GM18505 (cell line): ENCODE measurements around the gene TUT7.
"Not testable (repeated sequence)": the region's sequence is repeated elsewhere in the genome, so short reads cannot be mapped to it uniquely, and the experiment has no call there.

Experiments
- ATAC-seq: cut with Tn5 transposase; IDR thresholded peaks from one replicate; pipeline ENCODE4 v1.9.1; 2021; ENCODE audit not compliant: unreplicated experiment
- POLR2A ChIP-seq: IDR thresholded peaks from 4 replicates; pipeline ENCODE4 v1.6.1; 2011; ENCODE audit warnings: borderline replicate concordance; ENCODE audit not compliant: insufficient read depth, insufficient read length; ENCODE audit errors: extremely low read depth

TUT7 gene, protein sequence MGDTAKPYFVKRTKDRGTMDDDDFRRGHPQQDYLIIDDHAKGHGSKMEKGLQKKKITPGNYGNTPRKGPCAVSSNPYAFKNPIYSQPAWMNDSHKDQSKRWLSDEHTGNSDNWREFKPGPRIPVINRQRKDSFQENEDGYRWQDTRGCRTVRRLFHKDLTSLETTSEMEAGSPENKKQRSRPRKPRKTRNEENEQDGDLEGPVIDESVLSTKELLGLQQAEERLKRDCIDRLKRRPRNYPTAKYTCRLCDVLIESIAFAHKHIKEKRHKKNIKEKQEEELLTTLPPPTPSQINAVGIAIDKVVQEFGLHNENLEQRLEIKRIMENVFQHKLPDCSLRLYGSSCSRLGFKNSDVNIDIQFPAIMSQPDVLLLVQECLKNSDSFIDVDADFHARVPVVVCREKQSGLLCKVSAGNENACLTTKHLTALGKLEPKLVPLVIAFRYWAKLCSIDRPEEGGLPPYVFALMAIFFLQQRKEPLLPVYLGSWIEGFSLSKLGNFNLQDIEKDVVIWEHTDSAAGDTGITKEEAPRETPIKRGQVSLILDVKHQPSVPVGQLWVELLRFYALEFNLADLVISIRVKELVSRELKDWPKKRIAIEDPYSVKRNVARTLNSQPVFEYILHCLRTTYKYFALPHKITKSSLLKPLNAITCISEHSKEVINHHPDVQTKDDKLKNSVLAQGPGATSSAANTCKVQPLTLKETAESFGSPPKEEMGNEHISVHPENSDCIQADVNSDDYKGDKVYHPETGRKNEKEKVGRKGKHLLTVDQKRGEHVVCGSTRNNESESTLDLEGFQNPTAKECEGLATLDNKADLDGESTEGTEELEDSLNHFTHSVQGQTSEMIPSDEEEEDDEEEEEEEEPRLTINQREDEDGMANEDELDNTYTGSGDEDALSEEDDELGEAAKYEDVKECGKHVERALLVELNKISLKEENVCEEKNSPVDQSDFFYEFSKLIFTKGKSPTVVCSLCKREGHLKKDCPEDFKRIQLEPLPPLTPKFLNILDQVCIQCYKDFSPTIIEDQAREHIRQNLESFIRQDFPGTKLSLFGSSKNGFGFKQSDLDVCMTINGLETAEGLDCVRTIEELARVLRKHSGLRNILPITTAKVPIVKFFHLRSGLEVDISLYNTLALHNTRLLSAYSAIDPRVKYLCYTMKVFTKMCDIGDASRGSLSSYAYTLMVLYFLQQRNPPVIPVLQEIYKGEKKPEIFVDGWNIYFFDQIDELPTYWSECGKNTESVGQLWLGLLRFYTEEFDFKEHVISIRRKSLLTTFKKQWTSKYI (N-terminal part only)

DNA sequence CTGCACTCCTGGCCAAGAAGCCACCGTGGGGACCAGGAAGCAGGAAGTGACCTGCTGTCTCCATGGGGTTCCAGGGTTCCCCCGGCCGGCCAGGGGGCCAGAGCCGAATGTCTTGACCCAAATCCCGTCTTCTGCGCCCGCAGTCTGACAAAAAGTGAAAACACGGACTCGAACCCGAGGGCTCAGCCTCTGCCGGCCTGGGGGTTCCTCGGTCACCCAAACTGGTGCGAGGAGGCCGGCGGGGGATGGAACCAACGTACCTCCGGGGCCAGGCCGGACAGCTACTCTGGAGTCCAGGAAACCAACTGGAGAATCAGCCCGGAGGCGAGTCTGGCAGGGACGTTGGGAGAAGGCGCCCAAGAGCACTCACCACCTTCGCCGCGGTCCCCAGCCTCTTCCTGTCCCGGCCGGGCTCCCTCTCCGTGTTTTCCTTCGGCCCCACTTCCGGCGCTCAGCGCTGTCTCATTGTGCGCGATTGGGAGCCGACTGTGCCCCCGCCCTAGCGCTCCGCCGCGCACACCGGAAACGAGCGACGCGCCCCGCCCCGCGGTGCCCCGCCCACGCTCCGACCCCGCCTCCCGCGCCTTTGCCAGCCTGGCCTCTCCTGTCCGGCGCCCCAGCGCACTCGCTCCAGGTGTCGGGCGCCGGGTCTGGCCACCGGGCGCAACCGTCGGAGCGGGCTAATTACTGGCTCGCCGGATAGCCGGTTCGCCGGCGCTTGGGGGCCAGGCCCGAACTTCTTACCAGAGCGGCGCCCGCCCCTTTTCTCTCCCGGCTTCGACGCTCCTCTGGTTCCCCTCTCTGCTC, at the start of gene TUT7:
TSS of gene TUT7 (minus strand) at position 400 of the 807 bp plus-strand sequence. CDS start 1,211 bp downstream, outside the sequence.
- peak; percentile 86 for ATAC-seq
- peak; percentile 83 for TF ChIP-seq POLR2A

DNA sequence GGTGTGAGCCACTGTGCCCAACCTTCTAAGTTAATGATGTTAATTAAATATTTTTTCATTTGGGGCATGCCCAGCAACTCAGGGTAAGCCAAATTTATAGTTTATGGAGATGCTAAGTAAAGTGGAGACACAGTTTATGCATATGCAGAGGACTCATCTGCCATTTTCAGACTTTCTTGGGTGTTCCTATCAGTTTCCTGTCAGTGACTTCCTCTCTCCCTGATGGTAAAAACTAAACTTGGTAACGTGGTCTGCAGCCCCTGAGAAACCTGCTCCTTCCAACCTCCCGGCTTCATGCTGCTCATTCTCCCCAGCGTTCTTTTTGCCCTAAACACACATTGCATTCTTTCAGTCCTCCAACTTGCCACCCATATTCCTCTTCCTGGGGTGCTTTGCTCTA, 48.4 kb upstream of the TUT7 start:
- no peak for TF ChIP-seq POLR2A
- no peak for ATAC-seq

DNA sequence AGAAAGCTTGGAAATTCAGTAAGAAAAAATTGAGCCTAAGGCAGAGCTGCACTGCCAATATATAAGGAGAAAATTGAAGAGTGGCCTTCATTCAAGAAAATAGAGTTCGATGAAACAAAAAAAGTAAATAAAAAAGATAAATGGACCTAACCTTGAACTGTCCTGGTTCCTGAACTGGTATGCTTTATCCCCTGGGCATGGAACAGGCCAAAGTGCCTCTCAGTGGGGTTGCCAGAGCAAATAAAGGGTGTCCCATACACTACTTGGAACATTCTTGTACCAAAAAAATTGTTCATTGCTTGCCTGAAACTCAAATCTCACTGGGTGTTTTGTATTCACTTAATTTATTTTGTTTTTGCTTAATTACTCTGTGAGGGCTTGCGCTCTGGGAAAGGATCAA, 42.2 kb upstream of the TUT7 start:
- no peak for TF ChIP-seq POLR2A

DNA sequence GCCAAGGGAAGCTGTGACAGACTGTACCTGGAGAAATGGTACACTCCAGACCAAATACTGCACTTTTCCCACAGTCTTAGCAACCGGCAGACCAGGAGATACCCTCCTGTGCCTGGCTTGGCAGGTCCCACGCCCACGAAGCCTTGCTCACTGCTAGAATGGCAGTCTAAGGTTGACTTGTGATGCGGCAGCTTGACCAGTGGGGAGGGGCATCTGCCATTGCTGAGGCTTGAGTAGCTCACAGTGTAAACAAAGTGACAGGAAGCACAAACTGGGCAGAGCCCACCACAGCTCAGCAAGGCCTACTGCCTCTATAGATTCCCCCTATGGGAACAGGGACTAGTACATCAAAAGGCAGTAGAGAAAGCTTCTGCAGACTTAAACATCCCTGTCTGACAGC, 36.0 kb upstream of the TUT7 start:
- not testable (repeated sequence) for ATAC-seq

More for the DNA sequence above, 42.2 kb upstream of the TUT7 start:
- ATAC-seq: no peak

DNA sequence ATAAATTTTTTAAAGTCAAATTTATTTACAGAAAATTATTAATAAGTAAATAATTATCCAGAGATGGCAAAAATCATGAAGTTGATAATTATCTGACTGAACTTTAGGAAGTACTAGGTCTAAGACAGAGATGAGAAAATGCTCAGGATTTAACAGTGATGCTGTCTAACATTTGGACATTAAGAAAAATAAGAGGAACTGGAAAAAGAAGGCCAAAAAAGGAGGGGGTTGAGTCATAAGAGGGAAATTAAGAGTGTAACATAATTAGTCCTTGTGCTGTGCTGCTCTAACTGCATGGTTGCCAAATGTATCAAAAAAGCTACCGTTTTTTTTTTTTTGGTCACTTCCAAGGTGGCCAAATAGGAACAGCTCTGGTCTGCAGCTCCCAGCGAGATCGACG, 35.4 kb upstream of the TUT7 start:
- no peak for TF ChIP-seq POLR2A
- ATAC-seq: no peak

DNA sequence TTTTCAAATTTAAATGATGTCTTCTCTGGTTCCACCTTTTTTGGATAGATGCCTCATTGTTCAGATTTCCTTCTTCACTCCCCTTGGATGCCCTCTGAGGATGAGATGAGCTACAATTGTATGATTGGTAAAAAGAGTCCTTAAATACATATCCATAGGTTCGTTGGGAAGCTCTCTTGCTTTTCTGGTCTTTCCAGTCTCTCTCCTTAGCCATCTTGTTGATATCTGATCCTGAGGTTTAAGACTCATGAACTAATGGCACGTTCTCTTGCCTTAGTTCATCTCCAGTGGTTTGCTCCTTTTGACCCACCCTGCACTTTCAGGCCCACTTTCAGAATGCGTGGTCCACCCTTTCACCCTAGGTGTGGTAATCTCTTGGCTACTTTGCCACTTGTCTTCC, 33.2 kb upstream of the TUT7 start:
- no peak for ATAC-seq
- no peak for TF ChIP-seq POLR2A

DNA sequence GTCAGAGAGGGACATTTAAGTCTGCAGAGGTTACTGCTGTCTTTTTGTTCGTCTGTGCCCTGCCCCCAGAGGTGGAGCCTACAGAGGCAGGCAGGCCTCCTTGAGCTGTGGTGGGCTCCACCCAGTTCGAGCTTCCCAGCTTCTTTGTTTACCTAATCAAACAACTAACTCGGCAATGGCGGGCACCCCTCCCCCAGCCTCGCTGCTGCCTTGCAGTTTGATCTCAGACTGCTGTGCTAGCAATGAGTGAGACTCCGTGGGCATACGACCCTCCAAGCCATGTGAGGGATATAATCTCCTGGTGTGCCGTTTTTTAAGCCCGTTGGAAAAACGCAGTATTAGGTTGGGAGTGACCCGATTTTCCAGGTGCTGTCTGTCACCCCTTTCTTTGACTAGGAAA, 28.8 kb upstream of the TUT7 start:
- not testable (repeated sequence) for ATAC-seq

DNA sequence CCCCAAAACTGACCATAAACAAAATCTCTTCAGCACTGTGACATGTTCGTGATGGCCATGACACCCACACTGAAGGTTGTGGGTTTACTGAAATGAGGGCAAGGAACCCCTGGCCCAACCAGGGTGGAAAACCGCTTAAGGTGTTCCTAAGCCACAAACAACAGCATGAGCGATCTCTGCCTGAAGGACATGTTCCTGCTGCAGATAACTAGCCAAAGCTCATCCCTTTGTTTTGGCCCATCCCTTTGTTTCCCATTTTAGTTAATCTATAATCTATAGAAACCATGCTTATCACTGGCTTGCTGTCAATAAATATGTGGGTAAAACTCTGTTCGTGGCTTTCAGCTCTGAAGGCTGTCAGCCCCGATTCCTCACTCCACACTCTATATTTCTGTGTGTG, 21.8 kb upstream of the TUT7 start:
- ATAC-seq: no peak
- TF ChIP-seq POLR2A: no peak

DNA sequence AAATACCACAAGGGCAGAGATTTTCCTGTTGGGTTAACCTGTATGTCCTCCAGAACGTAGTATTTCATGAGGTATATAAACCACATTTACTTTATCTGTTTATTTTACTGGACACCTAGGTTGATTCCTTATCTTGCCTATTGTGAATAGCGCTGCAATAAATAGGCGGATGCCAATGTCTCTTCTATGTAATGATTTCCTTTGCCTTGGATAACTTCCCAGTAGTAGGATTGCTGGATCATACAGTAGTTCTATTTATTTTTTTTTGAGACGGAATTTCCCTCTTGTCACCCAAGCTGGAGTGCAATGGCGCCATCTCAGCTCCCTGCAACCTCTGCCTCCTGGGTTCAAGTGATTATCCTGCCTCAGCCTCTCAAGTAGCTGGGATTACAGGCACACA, 15.6 kb upstream of the TUT7 start:
- TF ChIP-seq POLR2A: no peak
- ATAC-seq: no peak

DNA sequence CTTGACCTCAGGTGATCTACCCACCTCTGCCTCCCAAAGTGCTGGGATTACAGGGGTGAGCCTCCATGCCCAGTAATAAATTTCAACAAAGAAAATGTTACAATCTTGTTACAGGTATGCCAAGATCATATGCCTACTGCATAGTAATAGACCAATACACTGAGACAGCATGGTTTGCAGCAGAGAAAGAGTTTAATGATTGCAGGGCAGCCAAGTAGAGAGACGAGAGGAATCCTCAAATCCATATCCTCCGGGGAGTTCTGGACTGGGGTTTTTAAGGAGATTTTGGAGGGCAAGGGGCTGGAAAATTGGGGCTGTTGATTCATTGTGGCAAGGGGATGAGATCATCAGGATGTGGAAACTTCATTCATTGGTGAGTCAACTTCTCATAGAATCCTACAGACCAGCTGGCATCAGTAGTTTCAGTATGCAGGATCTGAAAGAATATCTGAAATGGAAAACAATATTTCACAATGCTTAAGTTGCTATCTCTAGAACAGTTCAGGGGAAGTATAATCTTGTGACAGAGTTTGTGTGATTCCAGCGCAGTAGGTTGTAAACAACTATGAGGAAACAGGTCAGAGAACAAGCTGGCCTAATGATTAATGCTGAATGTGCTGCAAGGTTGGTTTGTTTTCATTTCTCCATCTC, 14.8 kb upstream of the TUT7 start:
- no peak for TF ChIP-seq POLR2A
- no peak for ATAC-seq

DNA sequence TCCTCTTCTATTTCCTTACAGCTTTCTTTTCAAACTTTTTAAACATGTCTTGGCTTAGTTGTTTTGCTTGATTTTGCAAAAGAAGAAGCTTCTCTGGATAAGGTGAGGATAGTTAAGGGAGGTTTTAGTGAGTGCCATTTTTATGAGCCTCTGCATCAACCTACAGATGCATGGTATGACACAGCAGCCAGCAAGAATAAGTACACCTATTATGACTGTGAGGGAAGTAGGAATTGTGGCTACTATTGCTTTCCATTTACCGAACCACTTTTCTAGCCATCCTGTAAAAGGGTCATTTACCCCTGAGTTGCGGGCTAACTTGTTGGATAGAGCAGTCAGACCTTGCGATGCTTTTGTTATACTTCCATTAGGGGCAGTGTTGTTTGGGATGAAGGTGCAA, 7.0 kb upstream of the TUT7 start:
- ATAC-seq: no peak
- TF ChIP-seq POLR2A: no peak

DNA sequence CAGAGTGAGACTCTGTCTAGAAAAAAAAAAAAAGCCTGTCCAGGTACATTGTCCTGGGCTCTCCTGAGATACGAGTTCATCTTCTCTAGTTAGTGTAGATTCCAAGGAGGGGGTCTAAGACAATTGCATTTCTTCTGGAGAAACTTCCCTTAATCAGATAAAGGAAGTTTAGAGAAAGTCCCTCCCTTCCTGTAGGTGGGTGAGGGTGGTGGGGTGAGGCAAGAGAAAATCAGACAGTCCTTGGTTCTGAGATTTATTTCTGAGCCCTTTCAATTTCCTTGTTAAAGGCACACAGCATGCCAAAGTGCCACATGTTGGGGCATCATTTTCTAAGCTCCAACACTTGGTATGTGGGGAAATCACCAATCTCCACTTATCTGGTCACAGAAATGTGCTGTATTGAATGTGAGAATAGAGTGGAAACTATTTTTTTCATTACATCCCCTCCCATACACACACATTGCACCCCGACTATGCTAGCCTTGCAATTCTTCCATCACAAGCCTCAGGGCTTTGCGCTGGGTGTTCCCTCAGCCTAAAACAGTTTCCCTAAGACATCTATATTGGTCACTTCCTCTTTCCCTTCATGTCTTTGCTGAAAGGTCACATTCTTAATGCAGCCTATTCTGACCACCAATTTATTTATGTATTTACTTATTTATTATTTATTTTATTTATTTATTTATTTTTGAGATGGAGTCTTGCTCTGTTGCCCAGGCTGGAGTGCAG, 5.1 kb upstream of the TUT7 start:
- no peak for TF ChIP-seq POLR2A
- ATAC-seq: no peak
